Lower lobe of right lung (tissue), 2 donors: ENCODE results near the gene RTN4RL1. TPM values are rescaled to one million over a fixed set of nuclear protein-coding genes. Genes with fewer than 3 reads are reported as not detected.

ENCODE experiments used
- ATAC-seq, 2 donors: fragments of 200-7000 bp; cut with Tn5 transposase; one replicate each; pipeline ENCODE4 v1.9.1; 2020 to 2022; ENCODE audit warnings: mild to moderate bottlenecking in 2 of 2, moderate library complexity in 2 of 2
- DNase-seq: peaks from one replicate; pipeline ENCODE4 v3.0.0-alpha.2; 2020
- H3K27ac ChIP-seq: fragments of 200-600 bp; one replicate; pipeline ENCODE4 v1.8.0; 2022
- H3K27me3 ChIP-seq: fragments of 200-600 bp; one replicate; pipeline ENCODE4 v1.8.0; 2022; ENCODE audit warnings: low read depth
- H3K36me3 ChIP-seq: fragments of 200-600 bp; one replicate; pipeline ENCODE4 v1.8.0; 2022; ENCODE audit warnings: mild to moderate bottlenecking
- H3K4me1 ChIP-seq: fragments of 200-600 bp; one replicate; pipeline ENCODE4 v1.8.0; 2022
- H3K4me3 ChIP-seq: fragments of 200-600 bp; one replicate; pipeline ENCODE4 v1.8.0; 2022; ENCODE audit warnings: mild to moderate bottlenecking
- H3K9me3 ChIP-seq: fragments of 200-600 bp; one replicate; pipeline ENCODE4 v1.8.0; 2022
- intact Hi-C: fragments of 100-400 bp; cut with DNase I; formaldehyde crosslinking; loops from one replicate; pipeline ENCODE4 v1.11.0; 2022
- total RNA-seq: library from RNA; stranded (reverse); fragmentation: NEBNext Ultra II Directional; extraction: Animal tissue kit (Norgen Biotek cat#: 25700); gene quantifications from one replicate; pipeline ENCODE4 v1.2.1, GENCODE V29; 2021
- TF ChIP-seq, protein P1 (sequence below): fragments of 200-600 bp; IDR thresholded peaks from one replicate; pipeline ENCODE4 v1.8.0; 2022; ENCODE audit warnings: antibody characterized with exemption, mild to moderate bottlenecking
- donor health status: DM: no; HTN: yes; CAD: no; lungs with severe emphysema.

RTN4RL1 gene
- total RNA-seq, 1 donor from 2014 or later = 5.8 TPM

DNA sequence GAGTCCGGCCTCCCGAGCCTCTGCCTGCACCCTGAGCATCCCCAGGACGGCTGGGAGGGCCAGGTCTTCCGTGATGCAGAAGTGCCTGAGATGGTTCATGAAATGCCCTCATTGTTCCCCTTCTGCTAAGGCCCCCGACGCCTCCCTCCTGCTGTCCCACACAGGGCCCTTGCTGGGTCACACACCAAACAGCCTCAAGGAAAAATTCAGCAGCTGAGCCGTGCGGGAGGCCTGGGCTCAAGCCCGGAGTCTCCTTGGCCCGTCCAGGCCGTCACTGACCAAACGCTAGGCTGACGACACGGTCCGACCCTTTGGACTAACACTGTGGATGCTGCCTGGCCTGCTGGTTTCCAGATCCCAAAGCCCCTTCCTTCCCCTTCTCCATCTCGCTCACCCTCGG is 90.2 kb downstream of the RTN4RL1 start:
- ATAC-seq = no peak
- no peak for DNase-seq

DNA sequence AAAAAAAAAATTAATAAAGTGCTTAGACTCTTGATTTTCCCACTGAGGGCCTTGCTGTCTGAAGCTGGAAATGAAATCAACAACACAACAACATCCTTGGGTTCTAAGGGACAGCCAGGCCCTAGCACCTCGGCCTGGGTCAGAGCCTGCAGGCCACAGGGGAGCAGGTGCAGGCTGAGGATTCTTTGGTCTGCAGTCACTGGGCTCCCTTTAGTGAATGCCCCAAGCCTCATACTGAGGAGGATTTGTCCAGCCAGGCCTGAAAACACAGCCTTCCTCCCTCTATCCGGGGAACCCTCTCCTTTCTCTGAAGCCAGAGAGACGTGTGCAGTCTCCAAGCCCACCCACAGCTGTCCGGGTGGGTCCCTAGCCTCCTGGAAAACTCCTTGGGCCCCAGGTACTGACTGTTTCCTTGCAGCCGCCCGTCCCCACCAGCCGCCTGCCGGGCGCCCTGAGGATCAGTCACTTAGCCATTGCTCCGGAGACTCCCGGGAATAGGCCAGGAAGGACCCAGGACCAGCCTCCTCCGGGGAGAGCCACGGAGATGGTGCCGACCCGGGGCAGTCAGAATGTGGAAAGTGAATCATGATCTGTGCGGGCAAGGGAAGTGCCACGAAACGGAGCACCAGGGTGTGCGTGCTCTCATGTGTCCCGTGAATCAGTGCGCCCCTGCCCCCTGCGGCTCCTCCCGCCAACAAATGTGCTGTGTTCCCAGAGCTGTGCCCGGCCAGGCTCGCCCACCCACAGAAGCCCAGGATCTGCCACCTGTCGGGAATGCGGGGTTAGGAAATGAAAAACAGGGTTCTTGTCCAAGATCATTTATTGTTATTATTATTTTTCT is 91.0 kb downstream of the RTN4RL1 start:
- Histone ChIP-seq H3K27ac (no peak overlapping the region), H3K27me3 (peaks cover 12% of the 10 kb centered on the region), H3K36me3 (no peaks in the 10 kb centered on the region), H3K4me1 (peaks cover 9% of the 10 kb centered on the region), H3K4me3 (no peak overlapping the region), H3K9me3 (no peaks in the 10 kb centered on the region)
- TF ChIP-seq, protein P1, sequence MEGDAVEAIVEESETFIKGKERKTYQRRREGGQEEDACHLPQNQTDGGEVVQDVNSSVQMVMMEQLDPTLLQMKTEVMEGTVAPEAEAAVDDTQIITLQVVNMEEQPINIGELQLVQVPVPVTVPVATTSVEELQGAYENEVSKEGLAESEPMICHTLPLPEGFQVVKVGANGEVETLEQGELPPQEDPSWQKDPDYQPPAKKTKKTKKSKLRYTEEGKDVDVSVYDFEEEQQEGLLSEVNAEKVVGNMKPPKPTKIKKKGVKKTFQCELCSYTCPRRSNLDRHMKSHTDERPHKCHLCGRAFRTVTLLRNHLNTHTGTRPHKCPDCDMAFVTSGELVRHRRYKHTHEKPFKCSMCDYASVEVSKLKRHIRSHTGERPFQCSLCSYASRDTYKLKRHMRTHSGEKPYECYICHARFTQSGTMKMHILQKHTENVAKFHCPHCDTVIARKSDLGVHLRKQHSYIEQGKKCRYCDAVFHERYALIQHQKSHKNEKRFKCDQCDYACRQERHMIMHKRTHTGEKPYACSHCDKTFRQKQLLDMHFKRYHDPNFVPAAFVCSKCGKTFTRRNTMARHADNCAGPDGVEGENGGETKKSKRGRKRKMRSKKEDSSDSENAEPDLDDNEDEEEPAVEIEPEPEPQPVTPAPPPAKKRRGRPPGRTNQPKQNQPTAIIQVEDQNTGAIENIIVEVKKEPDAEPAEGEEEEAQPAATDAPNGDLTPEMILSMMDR = no peak
- intact Hi-C loops = no loop called here
- ATAC-seq (no peak), DNase-seq (no peak)

More for the DNA sequence above, 90.2 kb downstream of the RTN4RL1 start:
- H3K9me3 ChIP-seq = no peaks in the 10 kb centered on the region
- intact Hi-C loops = no loop called here
- H3K4me1 ChIP-seq = peaks cover 9% of the 10 kb centered on the region
- TF ChIP-seq, protein P1 = no peak
- H3K27ac ChIP-seq = no peak overlapping the region
- peaks cover 12% of the 10 kb centered on the region for H3K27me3 ChIP-seq
- H3K36me3 ChIP-seq = no peaks in the 10 kb centered on the region
- H3K4me3 ChIP-seq = no peak overlapping the region

DNA sequence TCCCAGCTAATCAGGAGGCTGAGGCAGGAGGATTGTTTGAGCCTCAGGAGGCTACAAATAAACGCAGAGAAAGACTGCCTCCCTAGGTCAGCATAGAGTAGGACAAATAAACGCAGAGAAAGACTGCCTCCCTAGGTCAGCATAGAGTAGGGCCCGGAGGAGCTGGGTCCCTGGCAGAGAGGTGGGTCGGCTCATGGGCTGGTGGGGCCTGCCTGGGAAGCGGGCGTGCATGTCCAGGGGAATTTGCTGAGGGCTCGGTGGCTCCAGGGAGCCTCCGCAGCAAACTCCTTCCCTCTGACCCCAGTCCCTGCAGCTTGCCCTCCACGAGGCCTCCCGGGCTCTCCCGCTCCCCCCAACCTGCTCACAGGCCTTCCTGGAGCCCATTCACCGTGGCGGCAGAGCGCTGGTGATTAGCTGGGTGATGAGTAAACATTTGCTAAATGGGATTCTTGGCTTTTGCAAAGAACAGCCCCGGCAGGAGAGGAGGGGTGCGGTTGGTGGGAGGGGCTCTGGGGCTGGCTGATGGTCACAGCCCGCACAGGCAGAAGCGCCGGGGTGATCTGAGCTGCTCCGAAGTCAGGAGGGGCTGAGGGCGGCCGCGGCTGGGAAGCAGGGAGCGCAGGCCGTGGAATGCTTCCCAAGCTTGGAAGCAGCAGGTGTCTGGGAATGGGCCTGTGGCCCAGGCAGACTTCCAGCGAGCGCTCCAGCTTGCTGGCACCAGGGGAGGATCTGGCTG is 93.1 kb downstream of the RTN4RL1 start:
- TF ChIP-seq, protein P1 = no peak
- Histone ChIP-seq H3K27ac (no peak overlapping the region), H3K27me3 (peaks cover 12% of the 10 kb centered on the region), H3K4me1 (peaks cover 9% of the 10 kb centered on the region), H3K9me3 (no peaks in the 10 kb centered on the region), H3K36me3 (no peaks in the 10 kb centered on the region), H3K4me3 (no peak overlapping the region)
- intact Hi-C loops = no loop called here
- ATAC-seq (peak; percentile 52 to 69), DNase-seq (no peak)

DNA sequence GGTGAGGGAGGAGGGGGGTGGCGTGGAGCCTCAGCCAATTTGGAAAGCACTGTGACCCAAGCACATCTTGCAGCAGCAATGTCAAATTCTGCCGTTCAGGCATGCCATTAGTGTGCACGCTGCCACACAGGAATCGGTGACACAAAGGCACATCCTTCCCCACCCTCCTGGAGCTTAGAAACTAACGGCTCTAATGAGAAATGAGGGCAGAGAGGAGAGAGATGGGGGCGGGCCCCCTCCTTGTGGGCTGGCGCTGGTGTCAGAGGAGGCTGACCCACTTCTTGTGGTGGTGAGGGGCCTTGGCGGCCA is 94.8 kb downstream of the RTN4RL1 start:
- no peaks in the 10 kb centered on the region for H3K9me3 ChIP-seq
- TF ChIP-seq, protein P1 = no peak
- no peak for DNase-seq
- ATAC-seq = no peak
- H3K36me3 ChIP-seq = no peaks in the 10 kb centered on the region
- no peak overlapping the region for H3K27ac ChIP-seq
- H3K27me3 ChIP-seq = peaks cover 12% of the 10 kb centered on the region
- no peak overlapping the region for H3K4me3 ChIP-seq
- H3K4me1 ChIP-seq = peaks cover 9% of the 10 kb centered on the region
- intact Hi-C loops = no loop called here

DNA sequence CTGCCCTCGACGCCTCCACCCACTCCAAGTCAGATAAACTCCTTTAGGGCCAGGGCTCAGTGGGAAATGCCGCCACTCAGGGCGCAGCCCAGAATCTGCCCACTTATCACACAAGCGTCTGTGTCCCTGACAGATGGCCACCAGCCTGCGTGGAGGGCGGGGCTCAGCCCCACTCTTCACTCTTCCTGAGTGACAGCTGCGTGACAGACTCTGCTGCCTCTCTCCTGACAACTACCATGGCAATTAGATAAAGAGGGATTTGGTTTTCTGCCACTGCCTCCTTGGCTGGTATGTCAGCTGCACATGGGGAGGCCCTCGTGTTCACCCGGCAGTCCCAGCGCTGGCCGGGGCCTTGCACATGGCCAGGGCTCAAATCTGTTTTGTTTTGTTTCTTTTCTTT is 96.2 kb downstream of the RTN4RL1 start:
- Histone ChIP-seq H3K9me3 (no peaks in the 10 kb centered on the region), H3K36me3 (no peaks in the 10 kb centered on the region), H3K4me1 (peaks cover 9% of the 10 kb centered on the region), H3K27ac (no peak overlapping the region), H3K4me3 (no peak overlapping the region), H3K27me3 (peaks cover 12% of the 10 kb centered on the region)
- no peak for ATAC-seq
- TF ChIP-seq, protein P1 = no peak
- intact Hi-C loops = no loop called here
- no peak for DNase-seq
